NCI-H748 treated with DMSO at 0.1 percent for 48 hours (cell line): Measurements from ENCODE around the gene CAPN13.

Experiments used
- DNase-seq: peaks from one replicate; lab custom pipeline; 2025; lab: John Stamatoyannopoulos, UW

CAPN13 gene

DNA sequence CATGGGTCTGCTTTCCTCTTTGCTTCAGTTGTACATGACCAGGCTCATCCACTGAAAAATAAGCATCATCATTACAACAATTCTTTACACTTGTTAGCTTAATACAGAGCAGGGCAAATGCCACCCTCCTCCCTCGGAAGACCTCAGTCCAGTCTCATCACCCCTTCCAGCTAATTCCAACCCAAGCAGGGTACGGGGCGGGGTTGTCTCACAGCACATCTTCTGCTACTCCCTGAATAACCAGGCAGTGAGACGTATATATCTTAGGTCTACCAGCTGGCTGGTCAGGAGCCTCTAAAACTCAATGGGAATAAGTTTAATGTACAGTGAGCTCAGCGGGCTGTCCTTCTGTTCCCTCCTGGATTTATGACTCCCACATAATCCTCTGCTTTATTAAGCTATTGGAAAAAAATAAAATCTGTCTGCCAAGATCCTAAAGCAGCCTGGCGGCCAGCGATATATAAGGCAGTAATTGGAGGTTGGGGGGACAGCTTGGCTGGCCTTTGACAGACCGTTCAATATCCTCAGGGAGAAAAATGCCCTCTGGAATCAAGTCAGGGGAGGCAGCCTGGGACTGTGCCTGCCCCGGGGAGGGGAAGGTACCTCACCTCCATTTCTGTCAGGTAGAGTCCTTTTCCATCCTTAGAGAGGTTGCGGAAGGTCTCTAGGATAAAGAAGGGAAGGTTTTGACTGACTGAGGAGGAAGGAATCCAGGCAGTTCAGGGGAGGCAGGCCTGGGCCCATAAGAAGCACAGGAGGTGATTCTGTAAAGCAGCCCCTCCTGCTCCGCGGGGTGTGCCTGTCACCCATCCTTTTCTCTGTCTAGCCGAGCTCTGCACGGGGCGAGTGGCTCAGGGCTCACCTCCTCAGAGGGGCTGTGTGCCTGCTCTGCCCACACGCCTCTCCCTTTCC is 76.3 kb downstream of the CAPN13 start:
- DNase-seq, result no peak

GRCh38 chr2:30729031-30729430 is 78.2 kb downstream of the CAPN13 start:
- DNase-seq, result no peak

DNA sequence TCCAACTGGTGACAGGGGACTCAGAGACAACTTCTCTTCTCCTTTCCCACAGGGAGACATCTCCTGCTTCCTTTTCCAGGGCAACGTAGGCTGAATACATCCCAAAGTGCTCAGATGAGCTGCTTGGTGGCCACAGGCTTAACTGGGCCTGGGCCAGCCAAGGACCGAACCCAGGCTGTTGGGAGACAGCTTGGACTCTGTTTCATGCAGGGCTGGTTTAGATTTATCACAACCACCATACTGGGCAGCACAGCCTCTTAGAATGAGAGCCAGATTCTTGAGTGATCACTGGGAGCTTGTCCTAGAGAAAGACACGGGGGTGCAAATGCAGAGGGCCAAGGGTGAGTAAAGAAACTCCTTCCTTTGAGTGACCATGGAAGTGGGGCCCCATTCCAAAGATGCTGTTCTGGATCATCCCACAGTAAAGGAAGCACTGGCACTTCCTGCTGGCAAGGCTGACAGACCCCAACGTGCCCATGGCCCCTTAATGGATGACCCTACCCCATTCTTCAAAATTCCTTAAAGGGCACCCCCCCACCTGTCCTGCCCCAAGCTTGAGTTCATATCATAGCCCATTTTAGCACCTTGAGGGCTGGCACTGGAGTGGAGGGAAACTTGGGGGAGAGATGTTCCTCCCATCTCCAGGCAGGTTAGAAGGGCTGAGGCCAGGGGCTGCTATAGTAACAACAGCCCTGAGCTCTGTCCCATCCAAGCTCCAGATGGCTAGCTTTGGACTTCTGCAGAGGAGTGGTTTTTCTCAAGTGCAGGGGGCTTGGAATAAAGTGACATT is 84.1 kb downstream of the CAPN13 start:
- DNase-seq, result no peak

DNA sequence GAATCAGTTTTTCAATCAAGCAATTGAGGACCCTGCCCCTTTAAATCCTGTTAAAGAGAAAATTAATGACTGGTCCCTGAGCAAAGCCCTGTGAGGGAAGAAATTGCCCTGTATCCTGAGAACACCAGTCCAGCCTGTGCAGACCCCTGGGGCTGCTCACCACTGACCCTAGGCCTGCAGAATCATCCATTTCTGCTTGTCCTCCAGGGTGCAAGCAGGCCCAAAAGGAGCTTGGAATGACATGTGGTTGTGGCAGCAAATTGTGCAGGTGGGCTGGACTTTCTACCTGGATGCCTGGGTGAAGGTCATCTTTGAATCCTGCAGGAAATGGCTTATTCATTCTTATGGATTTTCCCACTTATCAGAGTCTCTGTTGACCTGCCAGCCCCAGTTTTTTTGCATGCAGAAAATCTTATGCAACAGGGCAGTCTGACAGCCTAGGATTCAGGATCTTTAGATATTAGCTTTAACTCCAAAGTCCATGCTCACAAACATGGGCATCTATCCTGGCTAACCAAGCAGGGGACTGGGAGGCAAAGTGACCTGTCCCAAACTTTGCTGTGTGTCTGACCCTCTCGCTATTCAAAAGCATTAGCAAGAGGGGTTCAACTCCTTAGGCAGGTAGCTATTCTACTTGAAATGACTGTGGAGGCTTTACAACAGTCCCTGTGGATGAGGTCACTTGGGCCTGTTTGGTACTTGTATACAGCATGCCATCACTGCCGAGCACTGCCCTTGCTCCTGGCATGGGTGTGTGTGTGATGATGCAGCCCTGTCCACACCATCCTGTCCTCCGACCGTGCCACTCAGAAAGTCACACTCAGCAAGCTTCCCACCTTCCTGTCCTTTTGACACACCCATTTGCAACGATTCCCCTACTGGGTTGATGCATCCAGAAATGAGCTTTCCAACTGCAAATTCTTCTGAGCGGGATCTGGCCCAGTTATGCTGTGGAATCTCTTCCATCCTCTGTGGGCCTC is 85.3 kb downstream of the CAPN13 start:
- no peak for DNase-seq

- DNase-seq, result no peak
Measured at GRCh38 chr2:30721241-30721640, 86.0 kb downstream of the CAPN13 start.

DNA sequence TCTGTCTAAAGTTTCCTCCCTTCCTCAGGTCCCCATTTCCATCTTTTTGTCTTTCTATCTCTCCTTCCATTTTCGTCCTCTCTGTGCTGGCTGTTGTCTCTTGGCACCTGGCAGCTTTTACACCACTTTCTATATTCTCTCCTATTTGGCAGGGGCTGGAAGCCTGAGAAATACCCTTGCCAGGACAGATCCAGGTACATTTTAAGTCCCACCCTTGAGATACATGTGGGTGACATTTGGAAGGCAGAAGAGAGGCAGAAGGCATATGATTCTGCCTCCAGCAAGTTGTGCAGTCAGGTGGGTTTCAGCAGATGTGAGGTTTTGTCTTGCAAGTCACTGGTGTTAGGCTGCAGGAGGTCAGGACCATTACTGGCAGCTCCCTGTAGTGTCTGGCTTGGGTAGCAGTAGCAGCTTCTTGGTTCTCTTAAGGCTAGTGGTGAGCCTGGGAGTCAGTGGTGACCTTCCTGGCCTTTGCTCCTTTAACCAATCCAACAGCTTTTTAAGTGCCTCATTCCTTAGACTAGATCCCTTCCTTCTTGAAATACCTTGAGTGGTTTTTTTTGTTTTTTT is 90.1 kb downstream of the CAPN13 start:
- no peak for DNase-seq

DNA sequence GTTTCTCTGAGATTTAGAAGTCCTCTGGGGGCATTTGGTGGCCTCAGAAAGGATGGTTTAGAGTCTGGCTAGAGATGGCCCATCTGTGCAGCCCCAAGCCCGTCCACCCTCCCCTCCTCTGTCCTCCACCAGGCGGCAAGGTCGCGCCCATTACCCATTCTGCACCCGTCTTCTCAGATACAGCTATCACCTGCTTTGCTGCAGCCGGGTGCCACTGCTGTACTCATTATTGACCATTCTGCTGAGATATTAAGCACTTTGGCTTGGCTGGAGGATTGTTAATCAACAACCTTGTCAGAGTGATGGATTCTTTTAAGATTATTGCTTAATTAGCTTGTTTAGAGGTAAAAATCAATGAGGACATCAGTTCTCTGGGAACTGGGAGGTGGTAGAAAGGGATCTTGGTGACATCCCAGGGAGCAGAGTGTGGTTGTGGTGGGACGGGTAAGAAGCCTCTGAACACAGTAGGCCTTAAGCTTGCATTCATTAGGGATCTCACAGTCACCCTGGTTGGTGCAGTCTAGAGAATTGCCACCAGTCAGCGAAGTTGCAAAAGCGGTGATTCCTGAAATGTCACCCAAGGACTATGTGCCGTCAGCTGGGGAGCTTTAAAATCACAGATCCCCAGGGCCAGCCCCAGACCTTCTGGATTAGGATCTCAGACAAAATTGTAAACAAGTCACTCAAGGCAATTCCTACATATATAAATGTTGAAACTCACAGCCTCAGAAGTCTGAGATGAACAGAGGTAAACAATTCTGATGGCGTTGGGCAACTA is 90.9 kb downstream of the CAPN13 start:
- DNase-seq, result no peak

DNA sequence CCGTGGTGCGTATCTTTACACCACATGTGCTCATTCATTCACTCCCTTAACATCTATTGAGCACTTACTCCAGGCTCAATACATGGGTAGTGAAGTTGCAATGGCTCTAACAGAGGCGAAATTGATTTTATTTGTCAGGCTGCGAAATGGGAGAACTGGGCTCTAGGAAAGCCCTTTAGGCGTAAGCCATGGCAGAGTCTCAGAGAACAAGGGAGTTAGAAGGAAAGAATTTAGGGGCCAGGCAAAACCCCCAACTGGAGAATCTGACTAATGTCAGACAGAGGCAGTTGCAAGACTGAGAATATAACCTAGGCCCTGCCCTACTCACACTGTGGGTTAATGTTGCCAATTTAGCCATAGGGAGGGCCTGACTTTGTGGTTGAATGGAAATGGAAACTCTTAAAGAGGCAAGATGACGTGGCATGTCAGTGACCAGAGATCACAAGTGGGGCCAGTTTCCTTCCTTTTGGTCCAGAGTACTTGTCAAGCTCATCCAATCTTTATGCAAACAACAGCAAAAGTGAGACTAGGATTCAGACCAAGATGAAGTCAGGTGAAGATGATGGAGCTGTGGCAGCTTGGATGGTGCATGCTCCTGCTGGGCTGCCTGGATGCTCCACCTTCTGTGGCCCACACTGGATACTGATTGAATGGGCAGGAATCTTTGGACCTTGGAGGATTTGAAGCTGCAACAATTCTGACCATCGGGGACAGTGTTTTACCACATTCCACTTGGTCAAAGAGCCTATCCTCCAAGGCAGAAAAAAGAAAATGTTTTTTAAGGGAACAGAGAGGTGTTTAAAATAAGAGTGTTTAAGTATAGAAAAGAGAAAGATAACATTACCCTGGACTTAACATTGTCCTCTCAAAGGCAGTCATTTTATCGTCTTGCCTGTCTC is 92.2 kb downstream of the CAPN13 start:
- no peak for DNase-seq

- DNase-seq, result no peak
Measured at GRCh38 chr2:30713698-30714097, 93.5 kb downstream of the CAPN13 start.

GRCh38 chr2:30711646-30712085 is 95.6 kb downstream of the CAPN13 start:
- peak; percentile 57 for DNase-seq

DNA sequence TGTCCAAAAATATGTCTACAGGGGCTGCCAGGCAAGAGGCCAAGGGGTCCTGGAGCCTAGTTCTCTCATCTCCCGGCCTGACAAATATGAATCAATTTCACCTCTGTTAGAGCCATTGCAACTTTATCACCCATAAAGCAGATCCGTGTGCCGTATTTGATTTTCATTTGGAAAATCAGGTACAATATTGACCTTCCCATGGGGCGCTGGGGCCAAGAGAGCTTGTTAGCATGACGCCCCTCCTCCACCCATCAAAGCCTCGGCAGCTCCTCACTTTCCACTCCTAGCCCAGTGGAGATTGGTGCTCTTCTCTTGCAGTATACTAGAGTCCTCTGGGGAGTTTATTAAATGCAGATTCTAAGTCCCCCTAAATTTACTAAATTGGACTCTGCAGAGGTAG is 96.8 kb downstream of the CAPN13 start:
- DNase-seq, result no peak

- DNase-seq, result no peak
Measured at GRCh38 chr2:30710016-30710415, 97.2 kb downstream of the CAPN13 start.

- no peak for DNase-seq
Measured at GRCh38 chr2:30709516-30709915, 97.7 kb downstream of the CAPN13 start.

DNA sequence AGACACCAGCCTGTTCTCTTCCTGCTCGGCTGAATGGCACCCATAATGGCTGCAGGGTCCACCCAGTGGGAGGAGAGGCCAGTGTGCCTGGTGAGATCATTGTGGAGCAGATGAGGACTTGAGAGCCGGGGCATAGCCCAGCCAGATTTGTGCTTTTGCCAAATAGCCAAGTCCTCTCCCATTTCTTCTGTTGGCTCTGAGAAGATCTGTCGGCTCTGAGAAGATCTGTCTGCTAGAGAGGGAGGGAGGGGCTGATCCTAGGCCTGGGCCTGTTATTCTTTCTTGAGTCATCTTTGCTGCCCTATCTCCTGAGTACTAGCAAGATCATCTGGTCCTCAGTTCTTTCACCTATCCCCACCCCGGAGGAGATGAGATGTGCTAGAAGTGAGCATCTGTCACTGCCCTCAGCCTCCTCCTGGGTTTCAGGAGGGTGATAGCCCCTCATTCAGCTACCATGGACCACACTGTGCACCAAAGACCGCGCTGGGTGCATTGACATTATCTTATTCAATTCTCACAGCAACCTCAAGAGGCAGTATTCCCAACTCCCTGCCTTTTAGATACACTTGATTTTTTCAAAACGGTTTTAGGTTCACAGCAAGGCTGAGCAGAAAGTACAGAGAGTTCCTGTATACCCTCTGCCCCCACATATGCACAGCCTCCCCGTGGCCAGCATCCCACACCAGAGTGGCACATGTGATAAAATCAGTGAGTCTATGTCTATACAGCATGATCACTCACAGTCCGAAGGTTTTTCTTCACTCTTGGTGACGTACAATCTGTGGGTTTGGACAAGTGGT is 98.6 kb downstream of the CAPN13 start:
- no peak for DNase-seq

DNA sequence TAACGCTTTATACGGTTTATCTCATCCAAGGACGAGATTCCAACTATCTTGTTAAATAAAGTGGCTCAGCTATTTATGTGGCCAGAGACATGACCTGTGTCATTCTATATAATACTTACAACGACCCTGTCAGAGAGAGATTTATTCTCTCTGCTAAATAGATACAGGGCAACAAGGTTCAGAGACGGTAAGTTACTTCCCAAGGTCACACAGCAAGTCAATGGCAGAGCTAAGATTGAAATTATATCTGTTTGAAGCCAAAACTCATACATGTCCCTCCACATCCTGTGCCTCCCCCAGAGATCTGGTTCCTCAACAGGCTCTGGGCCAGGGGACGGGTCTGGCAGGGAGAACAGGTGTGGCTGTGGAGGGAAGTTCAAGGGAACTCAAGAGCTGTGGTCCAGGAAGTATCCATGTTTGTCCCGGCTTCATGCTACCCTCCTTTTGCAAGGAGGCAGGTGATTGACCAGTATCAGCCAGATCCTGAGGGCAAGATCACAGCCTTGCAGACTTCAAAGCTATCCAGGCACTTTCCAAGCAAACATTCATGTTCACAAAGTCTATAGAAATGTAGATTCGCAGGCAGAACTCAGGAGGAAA is 99.8 kb downstream of the CAPN13 start:
- no peak for DNase-seq

- DNase-seq, result no peak
Measured at GRCh38 chr2:30706534-30707303, 100.5 kb downstream of the CAPN13 start.

DNA sequence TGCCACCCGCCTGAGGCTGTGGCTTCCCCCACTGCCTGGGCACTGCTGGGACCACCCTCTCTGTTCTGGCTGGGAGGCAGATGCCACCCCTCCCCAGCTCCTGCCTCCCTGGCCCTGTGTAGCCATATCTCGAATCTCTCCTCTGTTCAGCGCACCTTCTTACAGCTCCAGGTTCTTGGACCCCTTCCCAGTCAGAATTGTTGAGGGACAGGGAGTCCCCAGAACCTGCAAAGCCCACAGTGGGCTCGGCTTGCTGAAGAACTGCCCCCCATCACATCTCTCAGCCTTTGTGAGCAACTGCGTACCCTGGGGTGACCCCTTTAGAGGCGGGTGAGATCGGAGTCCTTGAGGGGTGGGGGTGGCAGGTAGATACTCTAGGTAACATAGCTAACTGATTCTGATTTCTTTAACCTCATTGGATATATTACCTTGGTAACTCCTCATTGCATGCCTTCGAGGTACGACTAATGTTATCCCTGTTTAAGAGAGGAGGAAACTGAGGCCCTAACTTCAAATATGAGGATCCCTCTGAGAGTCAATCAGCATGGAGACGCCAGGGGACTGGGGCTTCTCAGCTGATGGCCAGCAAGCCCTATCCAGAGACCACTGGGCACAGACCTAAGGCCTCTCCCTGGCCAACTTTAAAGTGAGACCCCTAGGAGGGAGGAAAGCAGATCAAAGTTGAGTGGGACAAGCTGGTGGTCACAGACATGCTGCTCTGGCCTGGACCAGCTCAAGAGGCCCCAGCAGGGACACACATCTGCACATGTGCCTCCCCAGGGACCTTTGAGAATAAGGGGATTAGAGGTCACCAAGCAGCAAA is 101.3 kb downstream of the CAPN13 start:
- DNase-seq, result no peak
